Stimulated activated CD4-positive, alpha-beta T cell treated with anti-CD3 and anti-CD28 coated beads, TNF-alpha, amount 100 ng/mL, for 4 hours (primary cell): ENCODE data around the gene VCY.
"Not testable (repeated sequence)": the region's sequence is repeated elsewhere in the genome, so short reads cannot be mapped to it uniquely, and the experiment has no call there.

Source experiments
- DNase-seq, 3 experiments: peaks; one replicate each; pipeline ENCODE4 v3.0.0-alpha.2; 2020; ENCODE audit warnings: low read depth in 3 of 3

The VCY gene

GRCh38 chrY:13986373-13986772 is at the start of gene VCY:
TSS of gene VCY (minus strand) at chrY:13986473. CDS start at chrY:13986440, 33 bp downstream.
- not testable (repeated sequence) for DNase-seq

- DNase-seq = not testable (repeated sequence)
Measured at GRCh38 chrY:14030395-14030794, 44.1 kb upstream of the VCY start.

GRCh38 chrY:14011916-14012315 is 25.6 kb upstream of the VCY start:
- not testable (repeated sequence) for DNase-seq

DNA sequence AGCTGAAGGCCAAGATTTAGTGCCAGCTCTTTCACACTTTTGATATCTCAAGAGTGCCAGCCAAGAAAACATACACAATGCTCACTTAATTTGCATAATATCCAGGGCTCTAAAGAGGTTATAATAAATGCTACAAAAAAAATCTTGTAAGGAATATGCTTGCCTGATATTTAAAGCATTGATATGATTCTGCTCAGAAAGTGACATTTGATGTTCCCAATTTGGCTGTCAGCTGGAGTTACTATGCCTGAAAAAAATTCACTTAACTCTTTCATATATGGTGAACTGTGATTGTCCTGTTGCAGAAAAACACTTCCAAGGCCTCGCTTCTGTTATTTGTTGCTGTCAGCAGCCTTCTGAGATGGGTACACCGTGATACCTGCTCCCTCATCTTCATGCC is 43.9 kb downstream of the VCY start:
- DNase-seq = not testable (repeated sequence)
